NCI-H1436 treated with DMSO at 0.1 percent for 48 hours (cell line): Measurements from ENCODE around the gene GLOD5.
A peak's percentile ranks its signal among the peaks of the same experiment; 100 is the strongest.

ENCODE experiments used
- DNase-seq: peaks from one replicate; lab custom pipeline; 2025; lab: John Stamatoyannopoulos, UW

GLOD5 gene

GRCh38 chrX:48761674-48762471, at the start of gene GLOD5:
TSS of gene GLOD5 (plus strand) at chrX:48761747. CDS start at chrX:48761791, 44 bp downstream.
- DNase-seq: peak; percentile 7

GRCh38 chrX:48711929-48712505, 49.5 kb upstream of the GLOD5 start:
- DNase-seq: no peak

GRCh38 chrX:48713847-48714246, 47.7 kb upstream of the GLOD5 start:
- no peak for DNase-seq

GRCh38 chrX:48714573-48714972, 47.0 kb upstream of the GLOD5 start:
- no peak for DNase-seq

- no peak for DNase-seq
These were observed 46.5 kb upstream of the GLOD5 start for GRCh38 chrX:48715072-48715471.

- DNase-seq: no peak
These were observed 45.6 kb upstream of the GLOD5 start for GRCh38 chrX:48715876-48716502.

GRCh38 chrX:48719958-48720357, 41.6 kb upstream of the GLOD5 start:
- DNase-seq: no peak

- DNase-seq: no peak
These were observed 40.8 kb upstream of the GLOD5 start for GRCh38 chrX:48720577-48721250.

- DNase-seq: no peak
These were observed 39.6 kb upstream of the GLOD5 start for GRCh38 chrX:48721916-48722315.

- DNase-seq: no peak
These were observed 35.0 kb upstream of the GLOD5 start for GRCh38 chrX:48726596-48726995.

- no peak for DNase-seq
These were observed 32.9 kb upstream of the GLOD5 start for GRCh38 chrX:48728653-48729052.

- DNase-seq: no peak
These were observed 25.2 kb upstream of the GLOD5 start for GRCh38 chrX:48736303-48736702.

GRCh38 chrX:48736878-48737212, 24.7 kb upstream of the GLOD5 start:
- no peak for DNase-seq

- peak; percentile 85 for DNase-seq
These were observed 24.2 kb upstream of the GLOD5 start for GRCh38 chrX:48737213-48737938.

GRCh38 chrX:48737940-48738339, 23.6 kb upstream of the GLOD5 start:
- DNase-seq: no peak

GRCh38 chrX:48741834-48742233, 19.7 kb upstream of the GLOD5 start:
- DNase-seq: no peak

- no peak for DNase-seq
These were observed 16.3 kb upstream of the GLOD5 start for GRCh38 chrX:48745222-48745621.

GRCh38 chrX:48747415-48748016, 14.0 kb upstream of the GLOD5 start:
- no peak for DNase-seq

GRCh38 chrX:48749182-48749581, 12.4 kb upstream of the GLOD5 start:
- DNase-seq: no peak

- no peak for DNase-seq
These were observed 10.2 kb upstream of the GLOD5 start for GRCh38 chrX:48751343-48751742.

- no peak for DNase-seq
These were observed 9.0 kb upstream of the GLOD5 start for GRCh38 chrX:48752498-48752897.
